GM12875 (cell line): ENCODE data around the gene TTC16.
A peak's percentile ranks its signal among the peaks of the same experiment; 100 is the strongest.

Experiments
- H3K4me3 ChIP-seq: one replicate; pipeline ENCODE4 v1.5.1; 2011; ENCODE audit warnings: low read depth, low read length, control low read depth
- CTCF ChIP-seq: IDR thresholded peaks from 2 replicates; pipeline ENCODE4 v1.5.1; 2011; ENCODE audit warnings: low read depth, mild to moderate bottlenecking, control low read depth, inconsistent platforms, low read length, moderate library complexity, borderline replicate concordance; ENCODE audit not compliant: insufficient read depth

The TTC16 gene

GRCh38 chr9:127715470-127716337 lies at the start of gene TTC16, which contains the start of gene PTRH1:
TTC16 (plus strand) TSS chr9:127716079; CDS start chr9:127716146, 67 bp downstream.
PTRH1 (minus strand) TSS chr9:127715663; CDS start chr9:127715639, 24 bp downstream.
- peak within 1 kb of the TSS; percentile 73 for H3K4me3 ChIP-seq
- no peak for TF ChIP-seq CTCF

- no peak overlapping the region for H3K4me3 ChIP-seq
- TF ChIP-seq CTCF, result no peak
These were observed 48.6 kb upstream of the TTC16 start for GRCh38 chr9:127667127-127667844.

- TF ChIP-seq CTCF, result no peak
- H3K4me3 ChIP-seq, result no peak overlapping the region
These were observed 48.0 kb upstream of the TTC16 start for GRCh38 chr9:127667906-127668305.

GRCh38 chr9:127673234-127673633 lies 42.6 kb upstream of the TTC16 start:
- no peak overlapping the region for H3K4me3 ChIP-seq

GRCh38 chr9:127676638-127677037 lies 39.2 kb upstream of the TTC16 start:
- no peak overlapping the region for H3K4me3 ChIP-seq
- no peak for TF ChIP-seq CTCF

More at GRCh38 chr9:127673234-127673633, 42.6 kb upstream of the TTC16 start:
- TF ChIP-seq CTCF, result no peak

GRCh38 chr9:127679506-127679905 lies 36.4 kb upstream of the TTC16 start:
- H3K4me3 ChIP-seq, result no peak overlapping the region
- TF ChIP-seq CTCF, result no peak
